ENCODE measurements around the gene ENTREP3.
"Not testable (repeated sequence)": the region's sequence is repeated elsewhere in the genome, so short reads cannot be mapped to it uniquely, and the experiment has no call there.

ENTREP3 gene

GRCh38 chr1:155220211-155220965 lies 34.9 kb downstream of the ENTREP3 start:
- not testable (repeated sequence) for DNase-seq

GRCh38 chr1:155219592-155220031 lies 35.7 kb downstream of the ENTREP3 start:
- no peak for DNase-seq

GRCh38 chr1:155218854-155219591 lies 36.3 kb downstream of the ENTREP3 start:
- no peak for DNase-seq

- not testable (repeated sequence) for DNase-seq
Measured at GRCh38 chr1:155214702-155215101, 40.6 kb downstream of the ENTREP3 start.

- not testable (repeated sequence) for DNase-seq
Measured at GRCh38 chr1:155212051-155212440, 43.2 kb downstream of the ENTREP3 start.

- DNase-seq: not testable (repeated sequence)
Measured at GRCh38 chr1:155211381-155212050, 43.8 kb downstream of the ENTREP3 start.

- DNase-seq: no peak
Measured at GRCh38 chr1:155210314-155211104, 44.8 kb downstream of the ENTREP3 start.

GRCh38 chr1:155209312-155209721 lies 46.0 kb downstream of the ENTREP3 start:
- DNase-seq: no peak

- DNase-seq: peak; percentile 88
Measured at GRCh38 chr1:155208541-155209311, 46.6 kb downstream of the ENTREP3 start, which contains the start of gene MTX1. TSS of gene MTX1 (plus strand) at chr1:155208695. CDS start at chr1:155208805, 110 bp downstream.

- no peak for DNase-seq
Measured at GRCh38 chr1:155207806-155208540, 47.3 kb downstream of the ENTREP3 start, which contains the start of gene THBS3. TSS of gene THBS3 (minus strand) at chr1:155207897. CDS start at chr1:155207876, 21 bp downstream.

- peak; percentile 94 for DNase-seq
Measured at GRCh38 chr1:155206891-155207805, 48.1 kb downstream of the ENTREP3 start.

GRCh38 chr1:155205969-155206593 lies 49.2 kb downstream of the ENTREP3 start:
- no peak for DNase-seq

- no peak for DNase-seq
Measured at GRCh38 chr1:155205035-155205434, 50.2 kb downstream of the ENTREP3 start.

- no peak for DNase-seq
Measured at GRCh38 chr1:155202731-155203515, 52.4 kb downstream of the ENTREP3 start.

- DNase-seq: no peak
Measured at GRCh38 chr1:155202198-155202597, 53.1 kb downstream of the ENTREP3 start.

- DNase-seq: no peak
Measured at GRCh38 chr1:155200920-155201319, 54.4 kb downstream of the ENTREP3 start.

- DNase-seq: no peak
Measured at GRCh38 chr1:155199792-155200191, 55.5 kb downstream of the ENTREP3 start.

GRCh38 chr1:155198547-155198906 lies 56.8 kb downstream of the ENTREP3 start:
- no peak for DNase-seq
